IMR-90 (cell line): ENCODE measurements around the gene POLR3E. TPM values are rescaled to one million over a fixed set of nuclear protein-coding genes. Genes with fewer than 3 reads are reported as not detected.

Experiments used
- ATAC-seq: fragments of 200-7000 bp; cut with Tn5 transposase; 2 replicates; pipeline ENCODE4 v1.9.1; 2020; ENCODE audit warnings: low read depth, mild to moderate bottlenecking, moderate library complexity
- BruUV-seq: library from RNA; stranded (reverse); fragments of 400-500 nt; replicated peaks from 2 replicates; lab custom pipeline; 2021; lab: Mats Ljungman, UMichigan
- CTCF ChIA-PET: fragments of 300-600 bp; formaldehyde crosslinking; extraction: SDS; loops from one replicate; lab custom pipeline; 2021; ENCODE audit warnings: antibody characterized with exemption; lab: Yijun Ruan, JAX
- POLR2A ChIA-PET: fragments of 300-600 bp; sonication (Branson Sonifier 250); formaldehyde crosslinking; loops from one replicate; lab custom pipeline; 2022; ENCODE audit warnings: antibody characterized with exemption; ENCODE audit not compliant: unreplicated experiment; lab: Charles Lee
- DNase-seq: peaks from one replicate; pipeline ENCODE4 v3.0.0; 2013
- H2AFZ ChIP-seq: replicated peaks from 2 replicates; pipeline ENCODE3; 2013; ENCODE audit warnings: low read length, mild to moderate bottlenecking; ENCODE audit not compliant: poor library complexity
- H2AK5ac ChIP-seq: 2 replicates; pipeline ENCODE4 v1.6.1; 2013; ENCODE audit warnings: low read depth, low read length, inconsistent platforms
- H2AK9ac ChIP-seq: replicated peaks from 2 replicates; pipeline ENCODE3; 2013; ENCODE audit warnings: mild to moderate bottlenecking, low read depth, low read length, moderate library complexity; ENCODE audit not compliant: poor library complexity
- H2BK120ac ChIP-seq: 2 replicates; pipeline ENCODE4 v1.6.1; 2013; ENCODE audit warnings: low read depth, low read length, inconsistent platforms
- H2BK15ac ChIP-seq: 3 replicates; pipeline ENCODE4 v1.6.1; 2013; ENCODE audit warnings: low read depth, low read length, inconsistent platforms
- H2BK20ac ChIP-seq: 2 replicates; pipeline ENCODE4 v1.6.1; 2013; ENCODE audit warnings: low read depth, mild to moderate bottlenecking, inconsistent platforms, low read length, moderate library complexity
- H2BK5ac ChIP-seq: 2 replicates; pipeline ENCODE4 v1.6.1; 2013; ENCODE audit warnings: mild to moderate bottlenecking, low read depth, low read length, inconsistent platforms; ENCODE audit not compliant: poor library complexity, severe bottlenecking
- H3K14ac ChIP-seq: replicated peaks from 2 replicates; pipeline ENCODE4 v1.6.1; 2013; ENCODE audit warnings: low read depth, low read length, inconsistent platforms
- H3K18ac ChIP-seq: 2 replicates; pipeline ENCODE4 v1.6.1; 2013; ENCODE audit warnings: low read depth, low read length, control low read depth
- H3K23ac ChIP-seq: 2 replicates; pipeline ENCODE4 v1.6.1; 2013; ENCODE audit warnings: low read depth, low read length, inconsistent platforms
- H3K27ac ChIP-seq: 2 replicates; pipeline ENCODE4 v1.5.1; 2013; ENCODE audit warnings: mild to moderate bottlenecking, control low read depth, low read length; ENCODE audit not compliant: insufficient read depth
- H3K27me3 ChIP-seq: 2 replicates; pipeline ENCODE4 v1.6.1; 2013; ENCODE audit warnings: low read length; ENCODE audit not compliant: control insufficient read depth, insufficient read depth
- H3K36me3 ChIP-seq: 2 replicates; pipeline ENCODE4 v1.6.1; 2013; ENCODE audit warnings: low read length, mixed read lengths; ENCODE audit not compliant: control insufficient read depth, insufficient read depth
- H3K4ac ChIP-seq: 2 replicates; pipeline ENCODE4 v1.6.1; 2013; ENCODE audit warnings: low read depth, low read length, inconsistent platforms
- H3K4me1 ChIP-seq: 2 replicates; pipeline ENCODE4 v1.6.1; 2013; ENCODE audit warnings: low read length, mixed read lengths; ENCODE audit not compliant: control insufficient read depth, insufficient read depth
- H3K4me2 ChIP-seq: 2 replicates; pipeline ENCODE4 v1.6.1; 2013; ENCODE audit warnings: low read depth, mild to moderate bottlenecking, control low read depth, low read length, moderate library complexity
- H3K4me3 ChIP-seq: 2 replicates; pipeline ENCODE4 v1.5.1; 2013; ENCODE audit warnings: low read depth, mild to moderate bottlenecking, control low read depth, low read length, moderate library complexity; ENCODE audit not compliant: insufficient read depth
- H3K56ac ChIP-seq: 2 replicates; pipeline ENCODE4 v1.6.1; 2013; ENCODE audit warnings: low read length, inconsistent platforms; ENCODE audit not compliant: insufficient read depth; ENCODE audit errors: extremely low read depth
- H3K79me1 ChIP-seq, 2 experiments: 2 replicates each; pipeline ENCODE4 v1.6.1; 2013; ENCODE audit warnings: low read length in 2 of 2, inconsistent platforms in 1 of 2, low read depth in 1 of 2
- H3K9ac ChIP-seq: 2 replicates; pipeline ENCODE4 v1.6.1; 2013; ENCODE audit warnings: low read depth, low read length, control low read depth
- H3K9me1 ChIP-seq: 2 replicates; pipeline ENCODE4 v1.6.1; 2013; ENCODE audit warnings: low read length, inconsistent platforms; ENCODE audit not compliant: insufficient read depth
- H3K9me3 ChIP-seq: 2 replicates; pipeline ENCODE4 v1.6.1; 2013; ENCODE audit warnings: low read length; ENCODE audit not compliant: control insufficient read depth, insufficient read depth
- H4K20me1 ChIP-seq: 2 replicates; pipeline ENCODE4 v1.6.1; 2013; ENCODE audit warnings: low read length, inconsistent platforms; ENCODE audit not compliant: insufficient read depth
- H4K5ac ChIP-seq: 2 replicates; pipeline ENCODE4 v1.6.1; 2013; ENCODE audit warnings: mild to moderate bottlenecking, low read depth, low read length, control low read depth
- H4K8ac ChIP-seq, 2 experiments: 2 replicates each; pipeline ENCODE4 v1.6.1; 2013; ENCODE audit warnings: low read depth in 2 of 2, low read length in 2 of 2, control low read depth in 1 of 2, inconsistent platforms in 1 of 2
- H4K91ac ChIP-seq: 2 replicates; pipeline ENCODE4 v1.6.1; 2013; ENCODE audit warnings: low read depth, low read length, inconsistent platforms; ENCODE audit not compliant: insufficient read depth
- CHD1 ChIP-seq: IDR thresholded peaks from 2 replicates; pipeline ENCODE4 v1.6.1; 2012; ENCODE audit warnings: low read depth, low read length, improper control_type of control experiment
- FOS ChIP-seq: fragments of 150-350 bp; IDR thresholded peaks from 2 replicates; pipeline ENCODE4 v1.6.1; 2016; ENCODE audit warnings: low read depth, low read length
- MAZ ChIP-seq: IDR thresholded peaks from 2 replicates; pipeline ENCODE4 v1.6.1; 2012; ENCODE audit warnings: low read depth, mild to moderate bottlenecking, low read length, improper control_type of control experiment, moderate library complexity, borderline replicate concordance
- NFE2L2 ChIP-seq: fragments of 150-350 bp; IDR thresholded peaks from 2 replicates; pipeline ENCODE4 v1.6.1; 2016; ENCODE audit warnings: low read depth, mild to moderate bottlenecking, low read length
- POLR2A ChIP-seq: IDR thresholded peaks from 2 replicates; pipeline ENCODE4 v1.6.1; 2012; ENCODE audit warnings: mild to moderate bottlenecking, low read depth, low read length
- RAD21 ChIP-seq: IDR thresholded peaks from 2 replicates; pipeline ENCODE4 v1.6.1; 2012; ENCODE audit warnings: low read length, improper control_type of control experiment
- RCOR1 ChIP-seq: IDR thresholded peaks from 2 replicates; pipeline ENCODE4 v1.6.1; 2012; ENCODE audit warnings: mild to moderate bottlenecking, low read length, improper control_type of control experiment; ENCODE audit not compliant: insufficient replicate concordance
- SMC3 ChIP-seq: fragments of 150-350 bp; IDR thresholded peaks from 2 replicates; pipeline ENCODE4 v1.6.1; 2016; ENCODE audit warnings: low read depth, mild to moderate bottlenecking, antibody characterized with exemption, low read length, moderate library complexity
- WGBS, 2 experiments: methylation state at CpG; one replicate each; pipeline versions ENCODE4 v1.1.5 to v1.1.7; 2013; ENCODE audit warnings: missing lambda C conversion rate in 2 of 2; ENCODE audit not compliant: insufficient read length in 1 of 2; ENCODE audit errors: extremely low coverage in 2 of 2; 5-methylcytosine and 5-hydroxymethylcytosine counted together
- dilution Hi-C: fragments of 300-500 bp; cut with HindIII; formaldehyde crosslinking; loops from one replicate; pipeline ENCODE4 v1.14.3; 2018; ENCODE audit warnings: low sequenced_read_pairs; ENCODE audit not compliant: unreplicated experiment
- in situ Hi-C: fragments of 300-500 bp; cut with MboI; formaldehyde crosslinking; loops from 3 replicates; pipeline ENCODE4 v1.14.3; 2019; ENCODE audit warnings: low sequenced_read_pairs, inconsistent platforms, mixed read lengths
- intact Hi-C: fragments of 100-400 bp; cut with micrococcal nuclease; formaldehyde crosslinking; loops from 2 replicates; pipeline ENCODE4 v1.10.0; 2022
- polyA plus RNA-seq, 3 experiments: library from polyadenylated mRNA; depleted of rRNA; stranded (reverse); fragments of >200 nt; gene quantifications; 2 replicates each; pipeline ENCODE4 v1.2.3, GENCODE V29; 2012; ENCODE audit warnings: low replicate concordance in 1 of 3
- total RNA-seq: library from RNA; depleted of rRNA; stranded (reverse); fragments of >200 nt; gene quantifications from 2 replicates; pipeline ENCODE4 v1.2.3, GENCODE V29; 2012
- TF ChIP-seq, protein P1 (sequence below): fragments of 150-350 bp; IDR thresholded peaks from 2 replicates; pipeline ENCODE4 v1.6.1; 2017; ENCODE audit warnings: mild to moderate bottlenecking, antibody characterized with exemption, low read length, low read depth

Gene POLR3E
- total and polyA plus RNA-seq, 2 of the 4 experiments (the other 2 are of a cell fraction) = 19.9 to 46.0 TPM

- H2BK120ac ChIP-seq = no peak overlapping the region
- peaks cover 55% of the 10 kb centered on the region for H3K36me3 ChIP-seq
- no peak overlapping the region for H2BK20ac ChIP-seq
- ChIA-PET POLR2A (no interaction called here), CTCF (no interaction called here)
- ATAC-seq = no peak
- in situ Hi-C loops (no loop called here), intact Hi-C loops (loop anchor here (5.0 kb wide), 1 partner anchor 767 kb away; no protein-coding TSS in a partner anchor), dilution Hi-C loops (no loop called here)
- no peak overlapping the region for H3K9ac ChIP-seq
- H2BK15ac ChIP-seq = no peak overlapping the region
- no peak overlapping the region for H4K91ac ChIP-seq
- no peak overlapping the region for H3K4ac ChIP-seq
- BruUV-seq = no TSS peak
- no peaks in the 10 kb centered on the region for H3K4me1 ChIP-seq
- peaks cover 0 to 34% of the 10 kb centered on the region in 2 experiments; a peak in 3 of 4 replicates for H3K79me1 ChIP-seq
- no peak overlapping the region for H3K56ac ChIP-seq
- no peak overlapping the region for H3K14ac ChIP-seq
- no peak overlapping the region for H4K8ac ChIP-seq
- H3K27me3 ChIP-seq = no peaks in the 10 kb centered on the region
- H3K4me2 ChIP-seq = no peak overlapping the region
- no CpG with 5 or more reads among the region's 24 CpGs for WGBS, 2 experiments
- peaks cover 21% of the 10 kb centered on the region for H4K20me1 ChIP-seq
- no peaks in the 10 kb centered on the region for H3K9me3 ChIP-seq
- H3K18ac ChIP-seq = no peak overlapping the region
- TF ChIP-seq RCOR1 = no peak
- TF ChIP-seq, protein P1, sequence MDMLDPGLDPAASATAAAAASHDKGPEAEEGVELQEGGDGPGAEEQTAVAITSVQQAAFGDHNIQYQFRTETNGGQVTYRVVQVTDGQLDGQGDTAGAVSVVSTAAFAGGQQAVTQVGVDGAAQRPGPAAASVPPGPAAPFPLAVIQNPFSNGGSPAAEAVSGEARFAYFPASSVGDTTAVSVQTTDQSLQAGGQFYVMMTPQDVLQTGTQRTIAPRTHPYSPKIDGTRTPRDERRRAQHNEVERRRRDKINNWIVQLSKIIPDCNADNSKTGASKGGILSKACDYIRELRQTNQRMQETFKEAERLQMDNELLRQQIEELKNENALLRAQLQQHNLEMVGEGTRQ = no peak
- no peak for TF ChIP-seq POLR2A
- no peak for TF ChIP-seq FOS
- no peak for TF ChIP-seq SMC3
- TF ChIP-seq RAD21 = no peak
- no peak for TF ChIP-seq NFE2L2
- TF ChIP-seq CHD1 = no peak
- TF ChIP-seq MAZ = no peak
- H3K9me1 ChIP-seq = peaks cover under 1% of the 10 kb centered on the region; the same call in 1 of the 2 replicates
- no peak overlapping the region for H2AFZ ChIP-seq
- H2AK5ac ChIP-seq = no peak overlapping the region
- H4K5ac ChIP-seq = no peak overlapping the region
- no peak for DNase-seq
- H3K23ac ChIP-seq = no peak overlapping the region
- H2BK5ac ChIP-seq = no peak overlapping the region
- H3K27ac ChIP-seq = no peak overlapping the region
- no peak overlapping the region for H3K4me3 ChIP-seq
- H2AK9ac ChIP-seq = no peak overlapping the region
These were observed 27.0 kb downstream of the POLR3E start for GRCh38 chr16:22323959-22324786.
